Transverse colon (tissue), 4 donors: Measurements from ENCODE around the gene CANT1. TPM values are rescaled to one million over a fixed set of nuclear protein-coding genes. Genes with fewer than 3 reads are reported as not detected.

Source experiments
- DNase-seq: peaks from one replicate; pipeline ENCODE4 v3.0.0-alpha.2; 2019
- H3K27ac ChIP-seq, 4 donors: fragments of 200-600 bp; sonication (generic); 2 replicates each; pipeline ENCODE4 v1.5.1; 2016 to 2018; ENCODE audit warnings: inconsistent platforms in 4 of 4
- H3K27me3 ChIP-seq: fragments of 200-600 bp; sonication (generic); 2 replicates; pipeline ENCODE4 v1.5.1; 2017; ENCODE audit warnings: inconsistent platforms
- H3K36me3 ChIP-seq, 4 donors: fragments of 200-600 bp; sonication (generic); 2 replicates each; pipeline ENCODE4 v1.5.1; 2017 to 2019; ENCODE audit warnings: inconsistent platforms in 4 of 4
- H3K4me1 ChIP-seq, 4 donors: fragments of 200-600 bp; sonication (generic); 2 replicates each; pipeline ENCODE4 v1.5.1; 2017 to 2020; ENCODE audit warnings: inconsistent platforms in 4 of 4
- H3K4me3 ChIP-seq, 4 donors: fragments of 200-600 bp; sonication (generic); 1 replicate in 1 of 4; 2 replicates in 3 of 4; pipeline versions ENCODE4 v1.5.1 to v1.6.1; 2017 to 2019; ENCODE audit warnings: inconsistent platforms in 4 of 4
- H3K9me3 ChIP-seq, 2 donors: fragments of 200-600 bp; sonication (generic); 2 replicates each; pipeline ENCODE4 v1.5.1; 2017 to 2019; ENCODE audit warnings: inconsistent platforms in 2 of 2
- CTCF ChIP-seq, 5 experiments: fragments of 200-600 bp in 3 of 5; fragments of 450-650 bp in 2 of 5; sonication (generic) in 3 of 5; IDR thresholded peaks; 1 replicate in 2 of 5; 2 replicates in 3 of 5; pipeline ENCODE4 v1.5.1; 2016 to 2017; ENCODE audit warnings: antibody characterized with exemption in 5 of 5, inconsistent platforms in 3 of 5, mild to moderate bottlenecking in 2 of 5, moderate library complexity in 1 of 5
- EP300 ChIP-seq: sonication (generic); formaldehyde crosslinking; IDR thresholded peaks from one replicate; pipeline ENCODE4 v1.6.1; 2017; ENCODE audit warnings: antibody characterized with exemption, low read depth
- POLR2A ChIP-seq: fragments of 450-650 bp; IDR thresholded peaks from one replicate; pipeline ENCODE4 v1.6.1; 2016; ENCODE audit warnings: antibody characterized with exemption, mild to moderate bottlenecking, moderate library complexity
- POLR2AphosphoS5 ChIP-seq, 3 donors: sonication (generic); formaldehyde crosslinking; IDR thresholded peaks; one replicate each; pipeline ENCODE4 v1.6.1; 2016; ENCODE audit warnings: antibody characterized with exemption in 3 of 3
- WGBS, 2 donors: methylation state at CpG; one replicate each; pipeline ENCODE4 v1.1.5; 2018; ENCODE audit warnings: low coverage in 1 of 2; 5-methylcytosine and 5-hydroxymethylcytosine counted together
- in situ Hi-C, 4 donors: fragments of 200-750 bp; cut with MboI; loops; one replicate each; pipeline versions ENCODE4 v1.15.0 to v1.15.1; 2017; ENCODE audit warnings: low sequenced_read_pairs in 3 of 4, low pct_ligation_motif_present in 1 of 4, low pct_unique_long_range_greater_than_20kb in 1 of 4
- intact Hi-C: fragments of 100-400 bp; cut with DNase I; formaldehyde crosslinking; loops from one replicate; pipeline ENCODE4 v1.15.1; 2023; ENCODE audit warnings: low total_unique reads
- total RNA-seq, 4 donors: library from RNA; depleted of rRNA; stranded (reverse); fragments of >200 nt; gene quantifications; one replicate each; pipeline ENCODE4 v1.1.0, GENCODE V29; 2016

Gene CANT1
- total RNA-seq, 4 donors from 2014 or later = 89.4 to 231 (median 138) TPM

- H3K4me1 ChIP-seq = peaks cover 11 to 43% (median 29%) of the 10 kb centered on the region in 4 donors
- H3K27ac ChIP-seq = peak overlapping the region; percentile 63 to 84 (median 75)
- DNase-seq = no peak
- H3K36me3 ChIP-seq = no peaks in the 10 kb centered on the region
- no peak for TF ChIP-seq CTCF (IDR thresholded peaks at IDR 0.05)
- no peak for TF ChIP-seq POLR2A
- TF ChIP-seq EP300 = no peak
- no peak for TF ChIP-seq POLR2AphosphoS5 (IDR thresholded peaks at IDR 0.05)
- no peaks in the 10 kb centered on the region for H3K9me3 ChIP-seq
- in situ Hi-C loops = no loop called here
- 42 to 51% methylated on average over 2 of the region's 2 CpGs for WGBS, 2 donors
- intact Hi-C loops = no loop called here
- H3K4me3 ChIP-seq = no peak overlapping the region
- H3K27me3 ChIP-seq = no peaks in the 10 kb centered on the region
Measured at GRCh38 chr17:79019261-79019631, 9.7 kb upstream of the CANT1 start.

- Histone ChIP-seq H3K4me1 (peaks cover 11 to 35% (median 24%) of the 10 kb centered on the region in 4 donors), H3K36me3 (no peaks in the 10 kb centered on the region), H3K9me3 (no peaks in the 10 kb centered on the region), H3K27me3 (no peaks in the 10 kb centered on the region), H3K27ac (no peak overlapping the region), H3K4me3 (no peak overlapping the region)
- in situ Hi-C loops = no loop called here
- TF ChIP-seq POLR2AphosphoS5 (IDR thresholded peaks at IDR 0.05) (no peak), POLR2A (no peak), EP300 (no peak), CTCF (IDR thresholded peaks at IDR 0.05) (no peak)
- no peak for DNase-seq
- intact Hi-C loops = no loop called here
- 78 to 85% methylated on average over 3 of the region's 3 CpGs for WGBS, 2 donors
Measured at GRCh38 chr17:79018370-79018695, 8.8 kb upstream of the CANT1 start.

GRCh38 chr17:79017546-79018369 lies 8.2 kb upstream of the CANT1 start:
- WGBS, 2 donors = 69 to 80% methylated on average over 2 to 6 of the region's 6 CpGs
- no peak overlapping the region for H3K27ac ChIP-seq

More at GRCh38 chr17:79017546-79018369, 8.2 kb upstream of the CANT1 start:
- no peaks in the 10 kb centered on the region for H3K36me3 ChIP-seq
- H3K9me3 ChIP-seq = no peaks in the 10 kb centered on the region
- in situ Hi-C loops (no loop called here), intact Hi-C loops (no loop called here)
- no peaks in the 10 kb centered on the region for H3K27me3 ChIP-seq
- TF ChIP-seq CTCF (IDR thresholded peaks at IDR 0.05) (no peak), POLR2A (no peak), POLR2AphosphoS5 (IDR thresholded peaks at IDR 0.05) (no peak), EP300 (no peak)
- no peak overlapping the region for H3K4me3 ChIP-seq
- H3K4me1 ChIP-seq = peaks cover 11 to 33% (median 24%) of the 10 kb centered on the region in 4 donors
- no peak for DNase-seq
